Stimulated activated CD4-positive, alpha-beta T cell treated with anti-CD3 and anti-CD28 coated beads, Interleukin-15, amount 100 ng/mL, for 24 hours (primary cell): Measurements from ENCODE around the gene PADI4.
A peak's percentile ranks its signal among the peaks of the same experiment; 100 is the strongest.

Experiments used
- DNase-seq: peaks from one replicate; pipeline ENCODE4 v3.0.0-alpha.2; 2020

PADI4 gene

GRCh38 chr1:17352419-17352909 lies 44.5 kb downstream of the PADI4 start:
- DNase-seq: no peak

- peak; percentile 30 for DNase-seq
Measured at GRCh38 chr1:17355898-17356297, 47.9 kb downstream of the PADI4 start.

- peak; percentile 36 for DNase-seq
Measured at GRCh38 chr1:17356387-17357026, 48.5 kb downstream of the PADI4 start.

GRCh38 chr1:17358557-17358956 lies 50.6 kb downstream of the PADI4 start:
- DNase-seq: no peak

GRCh38 chr1:17359031-17359430 lies 51.0 kb downstream of the PADI4 start:
- no peak for DNase-seq

GRCh38 chr1:17359808-17360207 lies 51.8 kb downstream of the PADI4 start:
- no peak for DNase-seq

GRCh38 chr1:17360272-17360956 lies 52.4 kb downstream of the PADI4 start:
- no peak for DNase-seq

- DNase-seq: no peak
Measured at GRCh38 chr1:17361687-17362086, 53.7 kb downstream of the PADI4 start.

GRCh38 chr1:17363351-17363750 lies 55.4 kb downstream of the PADI4 start:
- DNase-seq: no peak

- no peak for DNase-seq
Measured at GRCh38 chr1:17363771-17364170, 55.8 kb downstream of the PADI4 start.

- no peak for DNase-seq
Measured at GRCh38 chr1:17365293-17365692, 57.3 kb downstream of the PADI4 start.

- no peak for DNase-seq
Measured at GRCh38 chr1:17369466-17369865, 61.5 kb downstream of the PADI4 start.

- no peak for DNase-seq
Measured at GRCh38 chr1:17370618-17371017, 62.6 kb downstream of the PADI4 start.

GRCh38 chr1:17371896-17372295 lies 63.9 kb downstream of the PADI4 start, which contains the start of gene PADI6:
Gene PADI6 (plus strand): TSS chr1:17372196. CDS start chr1:17372246, 50 bp downstream.
- no peak for DNase-seq

- no peak for DNase-seq
Measured at GRCh38 chr1:17372955-17373354, 65.0 kb downstream of the PADI4 start.

- DNase-seq: no peak
Measured at GRCh38 chr1:17375651-17376050, 67.7 kb downstream of the PADI4 start.

- DNase-seq: no peak
Measured at GRCh38 chr1:17377325-17377953, 69.4 kb downstream of the PADI4 start.

GRCh38 chr1:17381161-17381560 lies 73.2 kb downstream of the PADI4 start:
- DNase-seq: no peak

- no peak for DNase-seq
Measured at GRCh38 chr1:17392199-17392740, 84.3 kb downstream of the PADI4 start.

GRCh38 chr1:17393230-17393629 lies 85.2 kb downstream of the PADI4 start:
- DNase-seq: no peak

GRCh38 chr1:17397910-17398695 lies 90.1 kb downstream of the PADI4 start:
- no peak for DNase-seq

- no peak for DNase-seq
Measured at GRCh38 chr1:17400725-17401341, 92.8 kb downstream of the PADI4 start.
